ENCODE measurements around the gene RAB11FIP2.

- TF ChIP-seq CTCF (IDR thresholded peaks at IDR 0.05; ENCODE audit: low read length) (no peak), EZH2 (IDR thresholded peaks at IDR 0.05; ENCODE audit: borderline replicate concordance, low read length) (no peak)
Observed at GRCh38 chr10:118003126-118003525, 43.6 kb downstream of the RAB11FIP2 start.

Measured in OCI-LY1 (cell line).